Activated naive CD8-positive, alpha-beta T cell treated with anti-CD3 and anti-CD28 coated beads, Interleukin-2, amount 50 U/mL, for 24 hours (primary cell): Measurements from ENCODE around the gene CELF6.
A peak's percentile ranks its signal among the peaks of the same experiment; 100 is the strongest.

Experiments
- ATAC-seq: fragments of 150-1000 bp; cut with Tn5 transposase; one replicate; pipeline ENCODE4 v1.10.0; 2021
- DNase-seq: peaks from one replicate; pipeline ENCODE4 v3.0.0; 2021
- H3K27ac Mint-ChIP-seq: one replicate; pipeline ENCODE4 v1.8.0; 2021; ENCODE audit warnings: mild to moderate bottlenecking, mixed read lengths
- H3K27me3 Mint-ChIP-seq: one replicate; pipeline ENCODE4 v1.8.0; 2021; ENCODE audit warnings: mixed read lengths
- H3K36me3 Mint-ChIP-seq: one replicate; pipeline ENCODE4 v1.8.0; 2021; ENCODE audit warnings: low read depth, mixed read lengths
- H3K4me1 Mint-ChIP-seq: one replicate; pipeline ENCODE4 v1.8.0; 2021; ENCODE audit warnings: mixed read lengths
- H3K4me3 Mint-ChIP-seq: one replicate; pipeline ENCODE4 v1.8.0; 2021; ENCODE audit warnings: mild to moderate bottlenecking, moderate library complexity, mixed read lengths
- H3K9me3 Mint-ChIP-seq: one replicate; pipeline ENCODE4 v1.8.0; 2021; ENCODE audit warnings: mixed read lengths

Gene CELF6

DNA sequence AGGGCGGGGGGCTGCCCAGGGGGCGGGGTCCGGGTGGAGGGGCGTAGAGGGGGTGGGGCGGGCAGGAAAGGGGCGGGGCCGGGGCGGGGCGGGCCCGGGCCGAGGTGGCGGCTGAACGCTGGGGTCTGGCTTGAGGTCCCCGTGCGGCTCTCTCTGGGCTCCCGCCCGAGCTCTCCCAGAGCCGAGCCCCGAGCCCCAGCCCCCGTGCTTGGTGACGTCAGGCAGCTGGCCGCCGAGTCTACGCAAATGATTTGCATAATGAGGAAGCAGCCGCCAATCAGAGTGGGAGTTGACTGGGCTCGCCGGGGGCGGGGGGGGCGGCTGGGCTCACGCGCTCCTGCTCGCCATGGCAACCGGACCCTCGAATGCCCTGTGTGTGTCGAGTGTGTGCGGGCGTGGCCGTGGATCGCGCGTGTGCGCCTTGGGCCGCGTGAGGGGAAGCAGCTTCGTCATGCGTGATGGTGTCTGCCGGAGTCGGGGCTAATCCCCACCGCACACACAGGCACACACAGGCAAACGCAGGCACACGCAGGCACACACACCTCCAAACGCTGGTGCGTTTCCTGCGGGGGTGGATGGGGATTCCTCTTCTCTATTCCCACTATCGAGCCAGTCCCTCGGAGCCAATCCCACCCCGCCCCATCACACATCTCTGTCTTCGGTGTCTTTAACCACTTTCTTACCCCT, at the start of gene CELF6:
CELF6 (minus strand) TSS at position 173 of the 687 bp plus-strand sequence. CDS start 283 bp downstream, outside the sequence.
- Mint-ChIP-seq H3K9me3 (peaks cover 11% of the 10 kb centered on the region), H3K36me3 (peaks cover 13% of the 10 kb centered on the region), H3K4me1 (peaks cover 19% of the 10 kb centered on the region), H3K4me3 (peak within 1 kb of the TSS; percentile 78), H3K27ac (no peak within 1 kb of the TSS), H3K27me3 (peaks cover 8% of the 10 kb centered on the region)
- ATAC-seq (peak; percentile 72), DNase-seq (peak; percentile 71)

- Mint-ChIP-seq H3K36me3 (peaks cover 20% of the 10 kb centered on the region), H3K27me3 (no peaks in the 10 kb centered on the region), H3K4me1 (peaks cover 39% of the 10 kb centered on the region), H3K4me3 (no peak overlapping the region), H3K9me3 (no peaks in the 10 kb centered on the region), H3K27ac (no peak overlapping the region)
- ATAC-seq (no peak), DNase-seq (no peak)
These were observed 48.9 kb upstream of the CELF6 start for GRCh38 chr15:72368899-72369298.

DNA sequence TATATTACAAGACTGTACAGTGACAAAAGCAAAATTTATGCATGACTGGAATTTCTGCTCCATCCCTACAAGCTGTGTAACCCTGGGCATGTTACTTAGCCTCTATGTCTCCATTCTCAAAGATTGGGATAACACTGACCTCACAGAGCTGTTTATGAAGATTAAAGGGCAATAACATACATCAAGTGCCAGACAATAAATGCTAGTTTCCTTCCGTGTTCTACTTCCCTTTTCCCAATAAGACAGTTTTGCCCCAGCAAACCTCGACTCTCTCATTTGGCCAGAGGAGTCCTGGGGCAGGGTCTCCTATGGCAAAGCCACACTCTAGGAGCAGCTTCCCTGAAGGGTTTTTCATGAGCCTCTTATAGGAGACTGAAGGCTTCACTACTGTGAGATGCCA, 48.4 kb upstream of the CELF6 start:
- Mint-ChIP-seq H3K27ac (no peak overlapping the region), H3K4me3 (no peak overlapping the region), H3K27me3 (no peaks in the 10 kb centered on the region), H3K36me3 (peaks cover 20% of the 10 kb centered on the region), H3K4me1 (peaks cover 38% of the 10 kb centered on the region), H3K9me3 (no peaks in the 10 kb centered on the region)
- no peak for DNase-seq
- no peak for ATAC-seq

GRCh38 chr15:72365844-72366243, 45.9 kb upstream of the CELF6 start:
- Mint-ChIP-seq H3K27ac (no peak overlapping the region), H3K4me3 (no peak overlapping the region), H3K36me3 (peaks cover 20% of the 10 kb centered on the region), H3K9me3 (no peaks in the 10 kb centered on the region), H3K27me3 (no peaks in the 10 kb centered on the region), H3K4me1 (peaks cover 26% of the 10 kb centered on the region)
- DNase-seq (no peak), ATAC-seq (peak; percentile 75)

DNA sequence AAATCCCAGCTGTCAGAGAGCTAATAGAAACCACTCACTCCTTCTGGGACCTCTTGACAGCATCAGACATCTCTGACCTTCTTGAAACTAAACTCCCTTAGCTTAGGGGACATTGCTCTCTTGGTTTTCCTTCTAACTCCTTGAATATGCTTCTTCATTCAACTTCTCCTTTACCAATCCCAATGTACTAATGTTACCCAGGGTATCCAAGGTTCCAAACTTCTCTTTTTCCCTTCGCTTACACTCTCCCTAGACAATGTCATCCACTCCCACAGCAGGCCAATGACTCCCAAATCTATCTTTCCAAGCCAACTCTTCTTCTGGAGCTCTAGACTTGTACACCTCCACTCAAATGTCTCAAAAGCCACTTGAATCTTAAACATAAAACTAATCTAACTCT, 41.2 kb upstream of the CELF6 start:
- Mint-ChIP-seq H3K4me1 (peaks cover 19% of the 10 kb centered on the region), H3K27me3 (no peaks in the 10 kb centered on the region), H3K9me3 (no peaks in the 10 kb centered on the region), H3K4me3 (no peak overlapping the region), H3K27ac (no peak overlapping the region), H3K36me3 (peaks cover 4% of the 10 kb centered on the region)
- ATAC-seq (no peak), DNase-seq (no peak)

DNA sequence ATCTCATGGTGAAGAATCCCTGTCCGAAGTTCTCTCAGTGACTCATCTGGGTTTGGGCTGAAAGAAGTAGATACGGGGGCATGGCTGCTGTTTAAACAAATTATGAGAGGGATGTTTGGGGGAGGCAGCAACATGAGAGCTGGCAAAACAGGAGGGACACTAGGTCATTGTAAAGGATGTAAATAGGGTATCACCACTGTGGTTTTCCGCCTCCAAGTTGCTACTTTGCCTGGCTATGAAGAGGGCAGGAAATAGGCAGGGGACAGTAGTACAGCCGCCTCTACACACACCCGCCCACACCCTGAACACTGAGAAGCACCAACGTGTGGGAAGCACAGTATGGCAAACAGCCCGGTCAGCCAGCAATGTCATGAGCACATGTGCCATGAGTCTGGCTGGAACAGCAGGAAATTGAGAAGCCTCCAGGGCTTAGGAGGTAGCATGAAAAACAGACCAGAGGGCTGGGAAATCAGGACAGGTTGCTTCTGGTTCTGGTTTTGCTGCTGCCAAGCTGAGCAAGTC, 38.8 kb upstream of the CELF6 start:
- peak overlapping the region; percentile 33 for H3K27ac Mint-ChIP-seq

DNA sequence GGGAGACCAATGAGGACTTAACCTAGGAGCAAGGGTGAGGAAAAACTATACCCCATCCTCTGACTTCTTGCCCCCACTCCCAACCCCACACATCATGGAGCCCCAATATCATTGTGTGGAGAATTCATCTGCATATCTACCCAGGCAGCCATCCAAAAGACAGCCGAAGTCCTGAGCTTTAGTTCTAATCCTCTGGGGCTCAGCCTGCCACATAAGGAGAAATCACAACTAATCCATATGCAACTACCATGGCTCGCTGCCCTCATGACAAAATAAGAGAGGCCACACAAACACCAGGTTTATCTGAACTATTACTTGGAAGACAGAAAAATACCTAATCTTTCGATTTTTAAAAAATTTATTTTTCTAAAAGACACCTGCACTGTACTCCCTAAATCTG, 38.2 kb upstream of the CELF6 start:
- H3K36me3 Mint-ChIP-seq, result peaks cover 2% of the 10 kb centered on the region
- no peak overlapping the region for H3K27ac Mint-ChIP-seq
- no peak for DNase-seq

More for the DNA sequence above, 38.8 kb upstream of the CELF6 start:
- DNase-seq (no peak), ATAC-seq (no peak)
- H3K4me3 Mint-ChIP-seq, result no peak overlapping the region
- peaks cover 10% of the 10 kb centered on the region for H3K4me1 Mint-ChIP-seq
- H3K27me3 Mint-ChIP-seq, result no peaks in the 10 kb centered on the region
- H3K9me3 Mint-ChIP-seq, result no peaks in the 10 kb centered on the region
- no peaks in the 10 kb centered on the region for H3K36me3 Mint-ChIP-seq

DNA sequence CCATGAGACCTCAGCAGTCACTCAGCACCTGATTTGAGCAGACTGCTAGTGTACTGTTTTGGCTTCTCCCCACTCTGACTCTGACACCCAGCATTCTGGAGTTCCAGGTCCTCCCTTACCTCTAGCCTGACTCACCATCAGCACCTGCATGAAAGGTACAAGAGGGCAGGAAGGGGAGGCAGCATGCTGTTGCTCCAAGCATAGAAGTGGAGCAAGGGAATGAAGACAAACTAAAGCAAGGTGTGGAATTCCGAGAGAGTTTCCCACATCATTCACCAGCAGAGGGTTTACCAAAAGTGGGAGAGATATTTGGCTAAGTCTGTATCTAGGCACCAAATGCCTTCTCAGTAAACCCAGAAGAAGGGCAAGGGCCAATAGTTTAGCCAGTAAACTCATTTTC, 34.5 kb upstream of the CELF6 start:
- no peak overlapping the region for H3K4me3 Mint-ChIP-seq
- ATAC-seq (no peak), DNase-seq (no peak)
- no peak overlapping the region for H3K27ac Mint-ChIP-seq
- H3K4me1 Mint-ChIP-seq, result peaks cover 10% of the 10 kb centered on the region
- no peaks in the 10 kb centered on the region for H3K27me3 Mint-ChIP-seq
- H3K9me3 Mint-ChIP-seq, result no peaks in the 10 kb centered on the region
- H3K36me3 Mint-ChIP-seq, result peaks cover 7% of the 10 kb centered on the region

More for the DNA sequence above, 38.2 kb upstream of the CELF6 start:
- H3K27me3 Mint-ChIP-seq, result no peaks in the 10 kb centered on the region
- H3K4me1 Mint-ChIP-seq, result peaks cover 10% of the 10 kb centered on the region
- no peak overlapping the region for H3K4me3 Mint-ChIP-seq
- no peak for ATAC-seq
- no peaks in the 10 kb centered on the region for H3K9me3 Mint-ChIP-seq

DNA sequence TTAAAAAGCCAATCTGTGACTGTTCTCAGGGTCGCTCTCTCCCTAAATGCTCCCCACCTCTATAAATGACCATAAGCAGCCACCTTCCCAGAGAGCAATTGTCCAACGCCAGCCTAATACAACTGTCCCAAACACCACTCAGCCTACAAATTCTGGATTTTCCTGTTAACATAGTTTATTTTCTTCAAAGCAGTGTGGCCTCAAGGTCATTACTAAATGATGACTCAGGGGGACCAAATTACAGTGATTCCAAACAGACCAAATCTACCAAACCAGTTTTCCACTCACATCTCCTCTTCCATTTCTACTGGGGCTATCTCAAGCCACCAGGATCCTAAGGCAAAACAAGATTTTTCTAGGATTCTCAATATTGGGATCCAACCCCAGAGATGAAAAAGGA, 33.3 kb upstream of the CELF6 start:
- peaks cover 7% of the 10 kb centered on the region for H3K36me3 Mint-ChIP-seq
- ATAC-seq (no peak), DNase-seq (no peak)
- H3K4me3 Mint-ChIP-seq, result no peak overlapping the region
- no peaks in the 10 kb centered on the region for H3K4me1 Mint-ChIP-seq
- H3K27me3 Mint-ChIP-seq, result no peaks in the 10 kb centered on the region
- H3K9me3 Mint-ChIP-seq, result no peaks in the 10 kb centered on the region
- no peak overlapping the region for H3K27ac Mint-ChIP-seq

GRCh38 chr15:72345806-72346205, 25.8 kb upstream of the CELF6 start:
- DNase-seq (no peak), ATAC-seq (no peak)
- Mint-ChIP-seq H3K4me1 (no peaks in the 10 kb centered on the region), H3K4me3 (no peak overlapping the region), H3K27ac (no peak overlapping the region), H3K36me3 (peaks cover 12% of the 10 kb centered on the region), H3K9me3 (no peaks in the 10 kb centered on the region), H3K27me3 (no peaks in the 10 kb centered on the region)

- H3K36me3 Mint-ChIP-seq, result peaks cover 12% of the 10 kb centered on the region
- no peak for DNase-seq
- H3K9me3 Mint-ChIP-seq, result no peaks in the 10 kb centered on the region
- H3K27ac Mint-ChIP-seq, result no peak overlapping the region
- no peak for ATAC-seq
- no peaks in the 10 kb centered on the region for H3K27me3 Mint-ChIP-seq
- H3K4me1 Mint-ChIP-seq, result no peaks in the 10 kb centered on the region
- H3K4me3 Mint-ChIP-seq, result no peak overlapping the region
These were observed 25.3 kb upstream of the CELF6 start for GRCh38 chr15:72345280-72345679.

GRCh38 chr15:72344602-72345001, 24.6 kb upstream of the CELF6 start:
- Mint-ChIP-seq H3K27ac (no peak overlapping the region), H3K36me3 (peaks cover 12% of the 10 kb centered on the region), H3K4me1 (no peaks in the 10 kb centered on the region), H3K4me3 (no peak overlapping the region), H3K9me3 (no peaks in the 10 kb centered on the region), H3K27me3 (no peaks in the 10 kb centered on the region)
- ATAC-seq (no peak), DNase-seq (no peak)

- ATAC-seq, result peak; percentile 33
- peak; percentile 34 for DNase-seq
- Mint-ChIP-seq H3K27me3 (no peaks in the 10 kb centered on the region), H3K27ac (no peak overlapping the region), H3K9me3 (no peaks in the 10 kb centered on the region), H3K4me1 (no peaks in the 10 kb centered on the region), H3K36me3 (peaks cover 13% of the 10 kb centered on the region), H3K4me3 (no peak overlapping the region)
These were observed 22.4 kb upstream of the CELF6 start for GRCh38 chr15:72342385-72342784.

DNA sequence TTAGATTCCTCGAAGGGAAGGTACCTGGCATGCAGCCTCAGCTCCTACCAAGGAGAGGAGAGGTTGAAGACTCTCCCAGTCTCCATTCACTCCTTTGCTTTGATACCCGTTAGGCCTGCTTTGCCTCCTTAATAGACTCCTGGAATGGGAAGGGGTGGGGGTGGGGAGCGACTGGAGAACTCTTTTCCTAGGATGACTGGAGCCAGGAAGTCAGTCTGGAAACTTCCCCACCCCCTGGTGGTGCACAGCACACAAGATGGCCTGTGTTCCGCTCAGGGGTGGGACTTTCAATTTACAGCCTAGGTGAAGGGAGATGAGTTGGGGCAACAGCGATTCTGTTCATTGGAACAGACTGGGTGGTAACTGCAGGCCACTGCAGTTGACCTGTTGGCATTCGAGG, 21.4 kb upstream of the CELF6 start:
- H3K27me3 Mint-ChIP-seq, result no peaks in the 10 kb centered on the region
- H3K4me3 Mint-ChIP-seq, result no peak overlapping the region
- DNase-seq (no peak), ATAC-seq (no peak)
- H3K4me1 Mint-ChIP-seq, result no peaks in the 10 kb centered on the region
- no peak overlapping the region for H3K27ac Mint-ChIP-seq
- H3K36me3 Mint-ChIP-seq, result peaks cover 10% of the 10 kb centered on the region
- H3K9me3 Mint-ChIP-seq, result no peaks in the 10 kb centered on the region

- Mint-ChIP-seq H3K27ac (no peak overlapping the region), H3K4me3 (no peak overlapping the region), H3K9me3 (no peaks in the 10 kb centered on the region), H3K27me3 (no peaks in the 10 kb centered on the region), H3K36me3 (peaks cover 4% of the 10 kb centered on the region), H3K4me1 (no peaks in the 10 kb centered on the region)
- no peak for DNase-seq
- ATAC-seq, result no peak
These were observed 20.4 kb upstream of the CELF6 start for GRCh38 chr15:72340366-72340765.
